Fibroblast of the aortic adventitia (primary cell): Measurements from ENCODE around the gene ITSN2. TPM values are rescaled to one million over a fixed set of nuclear protein-coding genes. Genes with fewer than 3 reads are reported as not detected.
"Not testable (repeated sequence)": the region's sequence is repeated elsewhere in the genome, so short reads cannot be mapped to it uniquely, and the experiment has no call there.

Experiments used
- DNase-seq: peaks from one replicate; pipeline ENCODE4 v3.0.0-alpha.2; 2010; ENCODE audit warnings: low read depth
- H3K4me3 ChIP-seq: 2 replicates; pipeline ENCODE4 v1.5.1; 2011; ENCODE audit warnings: low read depth, mild to moderate bottlenecking, control low read depth, low read length, moderate library complexity
- CTCF ChIP-seq: IDR thresholded peaks from 2 replicates; pipeline ENCODE4 v1.5.1; 2011; ENCODE audit warnings: mild to moderate bottlenecking, low read length, control low read depth, inconsistent platforms; ENCODE audit not compliant: insufficient read depth
- total RNA-seq: library from RNA; depleted of rRNA; stranded (reverse); fragments of >200 nt; gene quantifications from 2 replicates; pipeline ENCODE4 v1.2.3, GENCODE V29; 2012; ENCODE audit warnings: low replicate concordance

Gene ITSN2
- total RNA-seq, 1 donor = 32.4 TPM

GRCh38 chr2:24349097-24349496 is 11.2 kb downstream of the ITSN2 start:
- TF ChIP-seq CTCF = no peak
- DNase-seq = no peak
- no peak overlapping the region for H3K4me3 ChIP-seq

- no peak overlapping the region for H3K4me3 ChIP-seq
- TF ChIP-seq CTCF = no peak
- DNase-seq = no peak
These were observed 14.4 kb downstream of the ITSN2 start for GRCh38 chr2:24345937-24346336.

- no peak overlapping the region for H3K4me3 ChIP-seq
- TF ChIP-seq CTCF = no peak
- no peak for DNase-seq
These were observed 17.0 kb downstream of the ITSN2 start for GRCh38 chr2:24343225-24343882.

GRCh38 chr2:24342110-24342910 is 18.0 kb downstream of the ITSN2 start:
- H3K4me3 ChIP-seq = no peak overlapping the region
- TF ChIP-seq CTCF = no peak
- DNase-seq = no peak

GRCh38 chr2:24339856-24340262 is 20.5 kb downstream of the ITSN2 start:
- no peak for TF ChIP-seq CTCF
- no peak overlapping the region for H3K4me3 ChIP-seq

GRCh38 chr2:24339098-24339497 is 21.2 kb downstream of the ITSN2 start:
- not testable (repeated sequence) for DNase-seq, H3K4me3 ChIP-seq

More at GRCh38 chr2:24339856-24340262, 20.5 kb downstream of the ITSN2 start:
- no peak for DNase-seq

GRCh38 chr2:24337890-24338289 is 22.4 kb downstream of the ITSN2 start:
- DNase-seq = no peak
- H3K4me3 ChIP-seq = no peak overlapping the region
- no peak for TF ChIP-seq CTCF
